LNCaP clone FGC (cell line): ENCODE measurements around the gene ZNF805.
A peak's percentile ranks its signal among the peaks of the same experiment; 100 is the strongest.
"Not testable (repeated sequence)": the region's sequence is repeated elsewhere in the genome, so short reads cannot be mapped to it uniquely, and the experiment has no call there.

Experiments
- DNase-seq: peaks from one replicate; pipeline ENCODE4 v3.0.0-alpha.2; 2011; ENCODE audit warnings: low read depth
- H3K4me3 ChIP-seq: 2 replicates; pipeline ENCODE4 v1.5.1; 2011; ENCODE audit warnings: mild to moderate bottlenecking, low read depth, low read length, control low read depth
- CTCF ChIP-seq: IDR thresholded peaks from 2 replicates; pipeline ENCODE4 v1.5.1; 2012; ENCODE audit warnings: mild to moderate bottlenecking; ENCODE audit not compliant: control insufficient read depth, insufficient read depth; ENCODE audit errors: extremely low read depth

The ZNF805 gene

GRCh38 chr19:57240311-57241090 lies at the start of gene ZNF805:
Gene ZNF805, plus strand, starts transcription at chr19:57240632. Its CDS starts 260 bp downstream, at chr19:57240892.
- no peak for TF ChIP-seq CTCF
- H3K4me3 ChIP-seq, result peak within 1 kb of the TSS; percentile 94

GRCh38 chr19:57191141-57192076 lies 49.0 kb upstream of the ZNF805 start, which contains the start of gene ZNF264:
Gene ZNF264, plus strand, starts transcription at chr19:57191500. Its CDS starts 414 bp downstream, at chr19:57191914.
- peak within 1 kb of the TSS; percentile 78 for H3K4me3 ChIP-seq
- DNase-seq, result peak; percentile 75
- TF ChIP-seq CTCF, result no peak

More at GRCh38 chr19:57240311-57241090, at the start of gene ZNF805:
- DNase-seq, result peak; percentile 87

- TF ChIP-seq CTCF, result no peak
- DNase-seq, result no peak
- H3K4me3 ChIP-seq, result peak overlapping the region; percentile 78
Observed at GRCh38 chr19:57192077-57192420, 48.4 kb upstream of the ZNF805 start.

GRCh38 chr19:57192993-57193392 lies 47.4 kb upstream of the ZNF805 start:
- no peak for TF ChIP-seq CTCF
- peak overlapping the region; percentile 78 for H3K4me3 ChIP-seq
- DNase-seq, result no peak

- H3K4me3 ChIP-seq, DNase-seq: not testable (repeated sequence)
Observed at GRCh38 chr19:57197874-57198273, 42.6 kb upstream of the ZNF805 start.

- H3K4me3 ChIP-seq, result no peak overlapping the region
- no peak for TF ChIP-seq CTCF
- DNase-seq, result no peak
Observed at GRCh38 chr19:57202160-57202559, 38.3 kb upstream of the ZNF805 start.

- TF ChIP-seq CTCF, result no peak
- no peak overlapping the region for H3K4me3 ChIP-seq
- DNase-seq, result no peak
Observed at GRCh38 chr19:57210381-57210780, 30.1 kb upstream of the ZNF805 start.
